ENCODE measurements around the gene PA2G4. TPM values are rescaled to one million over a fixed set of nuclear protein-coding genes. Genes with fewer than 3 reads are reported as not detected.

PA2G4 gene
- total and polyA plus RNA-seq, 10 of the 15 experiments (the other 5 are each of a cell fraction or from before 2014, with no cell fraction given) = 148 to 514 (median 406) TPM

- TF ChIP-seq YBX1 (IDR thresholded peaks at IDR 0.05) (no peak), BHLHE40 (IDR thresholded peaks at IDR 0.05; ENCODE audit: borderline replicate concordance in 1 of 2, low read depth in 2 of 2, low read length in 1 of 2) (peak; percentile 65 to 66; a peak in 3 of 4 replicates), POLR2A (IDR thresholded peaks at IDR 0.05; ENCODE audit: low read depth, low read length) (peak; percentile 78), LARP7 (IDR thresholded peaks at IDR 0.05) (0 out of 2 replicates have a peak, but pooled peaks have one; percentile 40), STAT1 (conservative IDR thresholded peaks at IDR 0.05) (no peak), PRDM15 (CRISPR knock-in tag; IDR thresholded peaks at IDR 0.05) (no peak), DPF2 (IDR thresholded peaks at IDR 0.05) (peak; percentile 42; the same call in 1 of the 2 replicates), MTA3 (IDR thresholded peaks at IDR 0.05; ENCODE audit: borderline replicate concordance, low read length) (no peak), PAX5 (IDR thresholded peaks at IDR 0.05; ENCODE audit: borderline replicate concordance, low read depth, low read length) (no peak), SMAD5 (IDR thresholded peaks at IDR 0.05; ENCODE audit: low read depth) (0 out of 2 replicates have a peak, but pooled peaks have one; percentile 49), CHD1 (IDR thresholded peaks at IDR 0.05; ENCODE audit: low read depth, low read length) (no peak), YY1 (IDR thresholded peaks at IDR 0.05; ENCODE audit: low read depth, low read length) (no peak), SRF (IDR thresholded peaks at IDR 0.05; ENCODE audit: low read depth in 2 of 2, low read length in 2 of 2) (peak in 1 of 2 experiments; percentile 71; a peak in 1 of 4 replicates), SUPT20H (IDR thresholded peaks at IDR 0.05; ENCODE audit: borderline replicate concordance, control insufficient read depth, low read depth, low read length) (no peak), USF1 (IDR thresholded peaks at IDR 0.05; ENCODE audit: borderline replicate concordance, extremely low read length, insufficient read depth, low read depth, low read length) (no peak), EZH2 (IDR thresholded peaks at IDR 0.05; ENCODE audit: borderline replicate concordance, control insufficient read depth, low read depth, low read length) (no peak)
- TF ChIP-seq, protein P1, sequence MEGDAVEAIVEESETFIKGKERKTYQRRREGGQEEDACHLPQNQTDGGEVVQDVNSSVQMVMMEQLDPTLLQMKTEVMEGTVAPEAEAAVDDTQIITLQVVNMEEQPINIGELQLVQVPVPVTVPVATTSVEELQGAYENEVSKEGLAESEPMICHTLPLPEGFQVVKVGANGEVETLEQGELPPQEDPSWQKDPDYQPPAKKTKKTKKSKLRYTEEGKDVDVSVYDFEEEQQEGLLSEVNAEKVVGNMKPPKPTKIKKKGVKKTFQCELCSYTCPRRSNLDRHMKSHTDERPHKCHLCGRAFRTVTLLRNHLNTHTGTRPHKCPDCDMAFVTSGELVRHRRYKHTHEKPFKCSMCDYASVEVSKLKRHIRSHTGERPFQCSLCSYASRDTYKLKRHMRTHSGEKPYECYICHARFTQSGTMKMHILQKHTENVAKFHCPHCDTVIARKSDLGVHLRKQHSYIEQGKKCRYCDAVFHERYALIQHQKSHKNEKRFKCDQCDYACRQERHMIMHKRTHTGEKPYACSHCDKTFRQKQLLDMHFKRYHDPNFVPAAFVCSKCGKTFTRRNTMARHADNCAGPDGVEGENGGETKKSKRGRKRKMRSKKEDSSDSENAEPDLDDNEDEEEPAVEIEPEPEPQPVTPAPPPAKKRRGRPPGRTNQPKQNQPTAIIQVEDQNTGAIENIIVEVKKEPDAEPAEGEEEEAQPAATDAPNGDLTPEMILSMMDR (IDR thresholded peaks at IDR 0.05 in 2 of 3, conservative IDR thresholded peaks at IDR 0.05 in 1 of 3; ENCODE audit: control insufficient read depth in 2 of 3, extremely low read depth in 1 of 3, insufficient read depth in 1 of 3, low read depth in 3 of 3, low read length in 3 of 3) = no peak
- TF ChIP-seq, protein P2, sequence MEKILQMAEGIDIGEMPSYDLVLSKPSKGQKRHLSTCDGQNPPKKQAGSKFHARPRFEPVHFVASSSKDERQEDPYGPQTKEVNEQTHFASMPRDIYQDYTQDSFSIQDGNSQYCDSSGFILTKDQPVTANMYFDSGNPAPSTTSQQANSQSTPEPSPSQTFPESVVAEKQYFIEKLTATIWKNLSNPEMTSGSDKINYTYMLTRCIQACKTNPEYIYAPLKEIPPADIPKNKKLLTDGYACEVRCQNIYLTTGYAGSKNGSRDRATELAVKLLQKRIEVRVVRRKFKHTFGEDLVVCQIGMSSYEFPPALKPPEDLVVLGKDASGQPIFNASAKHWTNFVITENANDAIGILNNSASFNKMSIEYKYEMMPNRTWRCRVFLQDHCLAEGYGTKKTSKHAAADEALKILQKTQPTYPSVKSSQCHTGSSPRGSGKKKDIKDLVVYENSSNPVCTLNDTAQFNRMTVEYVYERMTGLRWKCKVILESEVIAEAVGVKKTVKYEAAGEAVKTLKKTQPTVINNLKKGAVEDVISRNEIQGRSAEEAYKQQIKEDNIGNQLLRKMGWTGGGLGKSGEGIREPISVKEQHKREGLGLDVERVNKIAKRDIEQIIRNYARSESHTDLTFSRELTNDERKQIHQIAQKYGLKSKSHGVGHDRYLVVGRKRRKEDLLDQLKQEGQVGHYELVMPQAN (conservative IDR thresholded peaks at IDR 0.05) = 0 out of 2 replicates have a peak, but pooled peaks have one; percentile 43
- TF ChIP-seq, protein P3, sequence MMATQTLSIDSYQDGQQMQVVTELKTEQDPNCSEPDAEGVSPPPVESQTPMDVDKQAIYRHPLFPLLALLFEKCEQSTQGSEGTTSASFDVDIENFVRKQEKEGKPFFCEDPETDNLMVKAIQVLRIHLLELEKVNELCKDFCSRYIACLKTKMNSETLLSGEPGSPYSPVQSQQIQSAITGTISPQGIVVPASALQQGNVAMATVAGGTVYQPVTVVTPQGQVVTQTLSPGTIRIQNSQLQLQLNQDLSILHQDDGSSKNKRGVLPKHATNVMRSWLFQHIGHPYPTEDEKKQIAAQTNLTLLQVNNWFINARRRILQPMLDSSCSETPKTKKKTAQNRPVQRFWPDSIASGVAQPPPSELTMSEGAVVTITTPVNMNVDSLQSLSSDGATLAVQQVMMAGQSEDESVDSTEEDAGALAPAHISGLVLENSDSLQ (IDR thresholded peaks at IDR 0.05) = peak; percentile 10; the same call in 1 of the 2 replicates
These were observed 25.0 kb downstream of the PA2G4 start (continued) for GRCh38 chr12:56129206-56129941.
